Vagina (tissue), 2 donors: Measurements from ENCODE around the gene GRB2.

ENCODE experiments used
- POLR2A ChIP-seq, 2 donors: fragments of 450-650 bp; IDR thresholded peaks; one replicate each; pipeline ENCODE4 v1.6.1; 2017; ENCODE audit warnings: antibody characterized with exemption in 2 of 2, mild to moderate bottlenecking in 2 of 2, moderate library complexity in 2 of 2
- TF ChIP-seq, protein P1 (sequence below), 3 experiments: fragments of 450-650 bp in 2 of 3; fragments of 200-600 bp in 1 of 3; sonication (generic) in 1 of 3; IDR thresholded peaks; one replicate each; pipeline ENCODE4 v1.5.1; 2017 to 2019; ENCODE audit warnings: antibody characterized with exemption in 3 of 3, mild to moderate bottlenecking in 2 of 3, moderate library complexity in 2 of 3

DNA sequence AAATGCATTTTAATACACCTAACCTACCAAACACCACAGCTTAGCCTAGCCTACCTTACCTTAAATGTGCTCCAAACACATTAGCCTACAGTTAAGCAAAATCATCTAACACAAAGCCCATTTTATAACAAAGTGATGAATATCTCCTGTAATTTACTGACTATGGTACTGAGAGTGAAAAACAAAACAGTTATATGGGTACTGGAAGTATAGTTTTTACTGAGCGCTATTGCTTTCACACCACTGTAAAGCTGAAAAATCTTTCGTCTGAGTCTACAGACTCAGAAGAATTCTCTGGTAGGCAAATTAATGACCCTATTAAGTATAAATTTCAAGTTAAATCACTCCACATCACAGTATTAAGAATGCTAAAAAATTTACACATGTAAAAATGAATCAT is 3.5 kb downstream of the GRB2 start:
- TF ChIP-seq, protein P1, sequence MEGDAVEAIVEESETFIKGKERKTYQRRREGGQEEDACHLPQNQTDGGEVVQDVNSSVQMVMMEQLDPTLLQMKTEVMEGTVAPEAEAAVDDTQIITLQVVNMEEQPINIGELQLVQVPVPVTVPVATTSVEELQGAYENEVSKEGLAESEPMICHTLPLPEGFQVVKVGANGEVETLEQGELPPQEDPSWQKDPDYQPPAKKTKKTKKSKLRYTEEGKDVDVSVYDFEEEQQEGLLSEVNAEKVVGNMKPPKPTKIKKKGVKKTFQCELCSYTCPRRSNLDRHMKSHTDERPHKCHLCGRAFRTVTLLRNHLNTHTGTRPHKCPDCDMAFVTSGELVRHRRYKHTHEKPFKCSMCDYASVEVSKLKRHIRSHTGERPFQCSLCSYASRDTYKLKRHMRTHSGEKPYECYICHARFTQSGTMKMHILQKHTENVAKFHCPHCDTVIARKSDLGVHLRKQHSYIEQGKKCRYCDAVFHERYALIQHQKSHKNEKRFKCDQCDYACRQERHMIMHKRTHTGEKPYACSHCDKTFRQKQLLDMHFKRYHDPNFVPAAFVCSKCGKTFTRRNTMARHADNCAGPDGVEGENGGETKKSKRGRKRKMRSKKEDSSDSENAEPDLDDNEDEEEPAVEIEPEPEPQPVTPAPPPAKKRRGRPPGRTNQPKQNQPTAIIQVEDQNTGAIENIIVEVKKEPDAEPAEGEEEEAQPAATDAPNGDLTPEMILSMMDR (IDR thresholded peaks at IDR 0.05) = no peak
- TF ChIP-seq POLR2A (IDR thresholded peaks at IDR 0.05) = no peak
